B cell (primary cell): Measurements from ENCODE around the gene MAML3.

Experiments used
- CTCF ChIP-seq: fragments of 200-600 bp; IDR thresholded peaks from one replicate; pipeline ENCODE4 v1.8.0; 2022; ENCODE audit warnings: antibody characterized with exemption, mild to moderate bottlenecking
- EZH2 ChIP-seq: IDR thresholded peaks from 2 replicates; pipeline ENCODE4 v1.6.1; 2012; ENCODE audit warnings: borderline replicate concordance, low read depth, mild to moderate bottlenecking, moderate library complexity, low read length; ENCODE audit not compliant: insufficient read depth, poor library complexity, severe bottlenecking

- TF ChIP-seq CTCF (no peak), EZH2 (no peak)
Measured at GRCh38 chr4:140031061-140031460, 122.9 kb downstream of the MAML3 start.
